A673 (cell line): ENCODE data around the gene CHST15. TPM values are rescaled to one million over a fixed set of nuclear protein-coding genes. Genes with fewer than 3 reads are reported as not detected.

Experiments
- BruUV-seq: library from RNA; stranded (reverse); fragments of 400-500 nt; replicated peaks from 2 replicates; lab custom pipeline; 2021; lab: Mats Ljungman, UMichigan
- CTCF ChIA-PET: fragments of 300-600 bp; sonication (Branson Sonifier 250); formaldehyde crosslinking; loops from one replicate; lab custom pipeline; 2022; ENCODE audit warnings: antibody characterized with exemption; lab: Charles Lee
- POLR2A ChIA-PET: fragments of 300-600 bp; sonication (Branson Sonifier 250); formaldehyde crosslinking; loops from one replicate; lab custom pipeline; 2022; ENCODE audit warnings: antibody characterized with exemption; ENCODE audit not compliant: low non-redundant PET; lab: Charles Lee
- DNase-seq: peaks from one replicate; pipeline ENCODE4 v3.0.0-alpha.2; 2015; ENCODE audit warnings: low spot score
- H3K27ac ChIP-seq: fragments of 200-600 bp; sonication (generic); 2 replicates; pipeline ENCODE4 v1.5.1; 2016; ENCODE audit warnings: mixed run types, low read depth, mild to moderate bottlenecking, mixed read lengths, antibody characterized with exemption, low read length; ENCODE audit not compliant: poor library complexity, severe bottlenecking
- H3K27me3 ChIP-seq: fragments of 200-600 bp; sonication (generic); replicated peaks from 2 replicates; pipeline ENCODE4 v1.6.1; 2017; ENCODE audit warnings: mixed run types, low read depth, mild to moderate bottlenecking, mixed read lengths, antibody characterized with exemption, low read length; ENCODE audit not compliant: insufficient read depth, poor library complexity
- H3K36me3 ChIP-seq: fragments of 200-600 bp; sonication (generic); 2 replicates; pipeline ENCODE4 v1.6.1; 2016; ENCODE audit warnings: mixed run types, mild to moderate bottlenecking, mixed read lengths, antibody characterized with exemption, low read length; ENCODE audit not compliant: insufficient read depth, poor library complexity, severe bottlenecking
- H3K4me1 ChIP-seq: fragments of 200-600 bp; sonication (generic); 2 replicates; pipeline ENCODE4 v1.6.1; 2017; ENCODE audit warnings: mixed run types, mild to moderate bottlenecking, mixed read lengths, antibody characterized with exemption, low read length; ENCODE audit not compliant: insufficient read depth, poor library complexity, severe bottlenecking
- H3K4me3 ChIP-seq: fragments of 200-600 bp; sonication (generic); 2 replicates; pipeline ENCODE4 v1.5.1; 2016; ENCODE audit warnings: low read depth, mixed run types, mild to moderate bottlenecking, mixed read lengths, low read length; ENCODE audit not compliant: poor library complexity, severe bottlenecking
- H3K9me3 ChIP-seq: fragments of 200-600 bp; sonication (generic); 2 replicates; pipeline ENCODE4 v1.6.1; 2016; ENCODE audit warnings: mixed run types, low read depth, mild to moderate bottlenecking, mixed read lengths, antibody characterized with exemption, low read length; ENCODE audit not compliant: poor library complexity, severe bottlenecking
- CTCF ChIP-seq: fragments of 300-800, 200-600 bp; sonication (generic); conservative IDR thresholded peaks from 2 replicates; pipeline ENCODE4 v1.5.1; 2017; ENCODE audit warnings: low read depth, mild to moderate bottlenecking, antibody characterized with exemption, low read length, moderate library complexity, mixed read lengths
- EZH2 ChIP-seq: fragments of 200-600 bp; sonication (generic); IDR thresholded peaks from 2 replicates; pipeline ENCODE4 v1.6.1; 2017; ENCODE audit warnings: borderline replicate concordance, low read depth, mild to moderate bottlenecking, mixed read lengths, antibody characterized with exemption, low read length; ENCODE audit not compliant: poor library complexity, severe bottlenecking
- intact Hi-C: fragments of 100-400 bp; cut with micrococcal nuclease; formaldehyde crosslinking; loops from one replicate; pipeline ENCODE4 v1.10.0; 2022; ENCODE audit not compliant: unreplicated experiment
- total RNA-seq: library from RNA; stranded (reverse); gene quantifications from 2 replicates; pipeline ENCODE4 v1.2.3, GENCODE V29; 2021

The CHST15 gene
- total RNA-seq, 1 experiment from 2014 or later: 1.7 TPM

- Histone ChIP-seq H3K36me3 (no peaks in the 10 kb centered on the region), H3K4me1 (no peaks in the 10 kb centered on the region), H3K9me3 (no peaks in the 10 kb centered on the region), H3K27me3 (no peaks in the 10 kb centered on the region), H3K4me3 (no peak overlapping the region), H3K27ac (no peak overlapping the region)
- CTCF ChIA-PET: no interaction called here
- POLR2A ChIA-PET: no interaction called here
- TF ChIP-seq EZH2 (no peak), CTCF (no peak)
- DNase-seq: no peak
- intact Hi-C loops: no loop called here
- BruUV-seq: no TSS peak
Observed at GRCh38 chr10:124011464-124011863, 81.9 kb downstream of the CHST15 start.

GRCh38 chr10:124010563-124011131, 82.8 kb downstream of the CHST15 start:
- Histone ChIP-seq H3K36me3 (no peaks in the 10 kb centered on the region), H3K27ac (no peak overlapping the region), H3K4me1 (peaks cover 2% of the 10 kb centered on the region), H3K4me3 (no peak overlapping the region), H3K27me3 (no peaks in the 10 kb centered on the region), H3K9me3 (no peaks in the 10 kb centered on the region)
- intact Hi-C loops: no loop called here
- CTCF ChIA-PET: no interaction called here
- no peak for DNase-seq
- TF ChIP-seq CTCF (no peak), EZH2 (no peak)
- POLR2A ChIA-PET: no interaction called here
- no TSS peak for BruUV-seq

GRCh38 chr10:124010024-124010423, 83.4 kb downstream of the CHST15 start:
- DNase-seq: no peak
- intact Hi-C loops: no loop called here
- H3K9me3 ChIP-seq: no peaks in the 10 kb centered on the region
- no peaks in the 10 kb centered on the region for H3K27me3 ChIP-seq
- H3K36me3 ChIP-seq: no peaks in the 10 kb centered on the region
- CTCF ChIA-PET: no interaction called here
- no TSS peak for BruUV-seq
- no peak overlapping the region for H3K4me3 ChIP-seq
- H3K27ac ChIP-seq: no peak overlapping the region
- H3K4me1 ChIP-seq: peaks cover 7% of the 10 kb centered on the region
- POLR2A ChIA-PET: no interaction called here
- TF ChIP-seq CTCF: no peak
- no peak for TF ChIP-seq EZH2
